Measurements from ENCODE around the gene TCTN1. TPM values are rescaled to one million over a fixed set of nuclear protein-coding genes. Genes with fewer than 3 reads are reported as not detected.

TCTN1 gene
- total and polyA plus RNA-seq, 2 of the 8 experiments (the other 6 are each of a cell fraction or from before 2014, with no cell fraction given) = 14.7 to 16.4 TPM

- TF ChIP-seq SP1 (IDR thresholded peaks at IDR 0.05; ENCODE audit: low read depth, low read length) (no peak), EP300 (IDR thresholded peaks at IDR 0.05; ENCODE audit: borderline replicate concordance in 1 of 2, low read depth in 2 of 2, low read length in 2 of 2) (no peak)
These were observed 32.0 kb upstream of the TCTN1 start (continued) for GRCh38 chr12:110581931-110582275.

Measured in H1 (cell line).